Spleen (tissue), 11 donors: ENCODE results near the gene RAB3IL1. TPM values are rescaled to one million over a fixed set of nuclear protein-coding genes. Genes with fewer than 3 reads are reported as not detected.

Experiments used
- DNase-seq: peaks from one replicate; pipeline ENCODE4 v3.0.0-alpha.2; 2020
- H3K27ac ChIP-seq, 8 donors: fragments of 200-600 bp; sonication (generic) in 7 of 8; 1 replicate in 4 of 8; 2 replicates in 4 of 8; pipeline versions ENCODE4 v1.5.0 to v1.8.0; 2016 to 2021; ENCODE audit warnings: inconsistent platforms in 4 of 8, mild to moderate bottlenecking in 4 of 8, moderate library complexity in 1 of 8
- H3K27me3 ChIP-seq, 7 donors: fragments of 200-600 bp; sonication (generic) in 6 of 7; replicated peaks in 1 of 7; 1 replicate in 4 of 7; 2 replicates in 3 of 7; pipeline versions ENCODE4 v1.5.0 to v1.8.0; 2016 to 2021; ENCODE audit warnings: inconsistent platforms in 3 of 7, mild to moderate bottlenecking in 1 of 7
- H3K36me3 ChIP-seq, 6 donors: fragments of 200-600 bp; sonication (generic) in 5 of 6; 1 replicate in 4 of 6; 2 replicates in 2 of 6; pipeline versions ENCODE4 v1.5.0 to v1.8.0; 2016 to 2021; ENCODE audit warnings: inconsistent platforms in 2 of 6
- H3K4me1 ChIP-seq, 6 donors: fragments of 200-600 bp; sonication (generic) in 5 of 6; 1 replicate in 3 of 6; 2 replicates in 3 of 6; pipeline versions ENCODE4 v1.5.0 to v1.8.0; 2016 to 2021; ENCODE audit warnings: inconsistent platforms in 3 of 6
- H3K4me3 ChIP-seq, 8 donors: fragments of 200-600 bp; sonication (generic) in 7 of 8; 1 replicate in 4 of 8; 2 replicates in 4 of 8; pipeline versions ENCODE4 v1.5.0 to v1.8.0; 2016 to 2021; ENCODE audit warnings: inconsistent platforms in 4 of 8, mild to moderate bottlenecking in 4 of 8, moderate library complexity in 2 of 8
- H3K9me3 ChIP-seq, 8 donors: fragments of 200-600 bp; sonication (generic) in 7 of 8; 1 replicate in 4 of 8; 2 replicates in 4 of 8; pipeline versions ENCODE4 v1.5.0 to v1.8.0; 2016 to 2021; ENCODE audit warnings: inconsistent platforms in 4 of 8
- CTCF ChIP-seq, 11 experiments: fragments of 200-600 bp in 7 of 11; fragments of 450-650 bp in 4 of 11; sonication (generic) in 4 of 11; IDR thresholded peaks in 8 of 11; conservative IDR thresholded peaks in 3 of 11; 1 replicate in 7 of 11; 2 replicates in 4 of 11; pipeline versions ENCODE4 v1.4.0 to v1.8.0; 2016 to 2021; ENCODE audit warnings: antibody characterized with exemption in 11 of 11, inconsistent platforms in 4 of 11, mild to moderate bottlenecking in 1 of 11
- POLR2A ChIP-seq, 3 donors: fragments of 450-650 bp; IDR thresholded peaks; one replicate each; pipeline ENCODE4 v1.5.1; 2017; ENCODE audit warnings: antibody characterized with exemption in 3 of 3, mild to moderate bottlenecking in 1 of 3
- POLR2AphosphoS5 ChIP-seq, 3 donors: sonication (generic); formaldehyde crosslinking; IDR thresholded peaks; one replicate each; pipeline ENCODE4 v1.5.1; 2017; ENCODE audit warnings: antibody characterized with exemption in 3 of 3
- WGBS, 5 donors: extraction: QIAGEN DNeasy Blood & Tissue Kit in 3 of 5; methylation state at CpG; one replicate each; pipeline versions ENCODE4 v1.1.5 to v1.1.7; 2013 to 2018; 5-methylcytosine and 5-hydroxymethylcytosine counted together
- intact Hi-C: fragments of 100-400 bp; cut with DNase I; formaldehyde crosslinking; loops from one replicate; pipeline ENCODE4 v1.15.0; 2023; ENCODE audit warnings: low total_unique reads
- microRNA-seq, 3 donors: library from miRNA; unstranded; fragments of <30 nt; microRNA quantifications; one replicate each; pipeline versions ENCODE4 to v1.1.0, GENCODE V29; 2019 to 2020
- polyA plus RNA-seq, 3 donors: library from polyadenylated mRNA; stranded (reverse); fragments of 200-250 nt; gene quantifications; one replicate each; pipeline ENCODE4 v1.2.1, GENCODE V29; 2013
- small RNA-seq, 4 donors: library from RNA; depleted of rRNA; stranded (forward); fragments of <200 nt; gene quantifications; one replicate each; pipeline ENCODE3, GENCODE V24; 2016
- total RNA-seq, 7 donors: library from RNA; depleted of rRNA in 3 of 7; stranded (reverse); fragments of >200 nt in 3 of 7; fragmentation: NEBNext Ultra II Directional in 4 of 7; extraction: Animal tissue kit (Norgen Biotek cat#: 25700) in 4 of 7; gene quantifications; one replicate each; pipeline versions ENCODE4 v1.1.0 to v1.2.1, GENCODE V29; 2016 to 2021
- donor health status: healthy with polysubstance abuse.
- donor health status: DM: no; HTN: no; CAD: no; lungs with moderate emphysema.
- donor health status: DM: no; HTN: no; CAD: no.
- donor health status: Bipolar disorder and iron deficiency.
- donor health status: healthy.
- donor health status: DM: no; HTN: no; CAD: no.
- donor health status: DM: yes; HTN: yes; CAD: no.

RAB3IL1 gene
- total and polyA plus RNA-seq, 10 donors: 6.5 to 57.1 (median 34.6) TPM

GRCh38 chr11:61847914-61848581 lies 69.3 kb downstream of the RAB3IL1 start:
- peaks cover 0 to 64% (median 2%) of the 10 kb centered on the region in 6 donors for H3K36me3 ChIP-seq
- TF ChIP-seq POLR2AphosphoS5 (IDR thresholded peaks at IDR 0.05) (no peak), CTCF (IDR thresholded peaks at IDR 0.05 in 8 of 11, conservative IDR thresholded peaks at IDR 0.05 in 3 of 11) (no peak), POLR2A (IDR thresholded peaks at IDR 0.05) (no peak)
- no peak for DNase-seq
- no peaks in the 10 kb centered on the region for H3K9me3 ChIP-seq
- H3K27me3 ChIP-seq: no peaks in the 10 kb centered on the region
- H3K4me3 ChIP-seq: no peak overlapping the region
- H3K27ac ChIP-seq: no peak overlapping the region
- no peaks in the 10 kb centered on the region for H3K4me1 ChIP-seq
- WGBS, 5 donors: 90 to 97% (median 95%) methylated on average over 18 of the region's 18 CpGs
- intact Hi-C loops: no loop called here

Small RNA genes lying within 50 kb of the gene (microRNA-seq; reads per million reads assigned to microRNA genes)
- 0 to 1.8 (median 0.85) reads per million in 3 donors for gene MIR6746

Small RNA genes lying within 50 kb of the gene (small RNA-seq; reads per million reads assigned to genes)
- gene MIR6746 (0 to 0.08 (median 0) reads per million in 4 donors), gene RNU6-1243P (0 reads per million in 4 donors)

Other genes starting within 250 kb of the RAB3IL1 start
- gene DAGLA, start 237.2 kb downstream of the RAB3IL1 start, total RNA-seq: 1 to 10 TPM; 2.0 to 5.0 (median 3.9) TPM
- gene DAGLA, start 237.2 kb downstream of the RAB3IL1 start, polyA plus RNA-seq: 1 to 10 TPM in 1 of 3 donors, under 1 TPM in 2; 0.27 to 1.2 (median 0.35) TPM
- 1 to 10 TPM in 1 of 7 donors, under 1 TPM in 6; 0.32 to 1.5 (median 0.79) TPM for gene MYRF, start 164.9 kb downstream of the RAB3IL1 start, total RNA-seq
- under 1 TPM; 0.15 to 0.50 (median 0.45) TPM for gene MYRF, start 164.9 kb downstream of the RAB3IL1 start, polyA plus RNA-seq
- gene TMEM258, start 125.0 kb downstream of the RAB3IL1 start, total RNA-seq: 10 to 100 TPM; 52.4 to 85.2 (median 62.0) TPM
- 100 to 1,000 TPM; 122 to 185 (median 125) TPM for gene TMEM258, start 125.0 kb downstream of the RAB3IL1 start, polyA plus RNA-seq
- 10 to 100 TPM in 5 of 7 donors, 1 to 10 TPM in 2; 8.9 to 17.2 (median 14.8) TPM for gene FEN1, start 124.7 kb downstream of the RAB3IL1 start, total RNA-seq
- 10 to 100 TPM in 2 of 3 donors, 1 to 10 TPM in 1; 7.3 to 16.7 (median 15.9) TPM for gene FEN1, start 124.7 kb downstream of the RAB3IL1 start, polyA plus RNA-seq
- 10 to 100 TPM in 6 of 7 donors, 1 to 10 TPM in 1; 8.6 to 25.6 (median 12.9) TPM for gene FADS1, start 100.6 kb downstream of the RAB3IL1 start, total RNA-seq
- 1 to 10 TPM; 2.2 to 6.7 (median 3.3) TPM for gene FADS1, start 100.6 kb downstream of the RAB3IL1 start, polyA plus RNA-seq
- 10 to 100 TPM in 5 of 7 donors, 1 to 10 TPM in 2; 2.8 to 20.6 (median 11.1) TPM for gene FADS2, start 89.3 kb downstream of the RAB3IL1 start, total RNA-seq
- 10 to 100 TPM in 2 of 3 donors, 1 to 10 TPM in 1; 5.5 to 16.8 (median 14.6) TPM for gene FADS2, start 89.3 kb downstream of the RAB3IL1 start, polyA plus RNA-seq
- gene FADS3, start 26.0 kb downstream of the RAB3IL1 start, total RNA-seq: 10 to 100 TPM; 26.3 to 40.8 (median 32.0) TPM
- 10 to 100 TPM; 39.3 to 63.6 (median 52.7) TPM for gene FADS3, start 26.0 kb downstream of the RAB3IL1 start, polyA plus RNA-seq
- gene BEST1, start 32.8 kb upstream of the RAB3IL1 start, total RNA-seq: 10 to 100 TPM in 5 of 7 donors, 1 to 10 TPM in 2; 6.8 to 20.4 (median 12.3) TPM
- gene BEST1, start 32.8 kb upstream of the RAB3IL1 start, polyA plus RNA-seq: 1 to 10 TPM; 2.6 to 4.3 (median 3.0) TPM
- gene FTH1, start 50.1 kb upstream of the RAB3IL1 start, total RNA-seq: 1,000 to 10,000 TPM; 1,915 to 2,864 (median 2,469) TPM
- 1,000 to 10,000 TPM; 2,005 to 3,321 (median 2,533) TPM for gene FTH1, start 50.1 kb upstream of the RAB3IL1 start, polyA plus RNA-seq
- gene INCENP, start 206.4 kb upstream of the RAB3IL1 start, total RNA-seq: 10 to 100 TPM; 22.2 to 32.4 (median 28.8) TPM
- gene INCENP, start 206.4 kb upstream of the RAB3IL1 start, polyA plus RNA-seq: 1 to 10 TPM; 1.8 to 5.3 (median 3.0) TPM